HepG2 (cell line): ENCODE measurements around the gene GLIS1. TPM values are rescaled to one million over a fixed set of nuclear protein-coding genes. Genes with fewer than 3 reads are reported as not detected.

Experiments used
- ATAC-seq: fragments of 200-7000 bp; cut with Tn5 transposase; 3 replicates; pipeline ENCODE4 v1.9.1; 2020; ENCODE audit warnings: mild to moderate bottlenecking, moderate library complexity
- BruUV-seq: library from RNA; stranded (reverse); fragments of 400-500 nt; replicated peaks from 2 replicates; lab custom pipeline; 2021; lab: Mats Ljungman, UMichigan
- CTCF ChIA-PET: fragments of 300-600 bp; formaldehyde crosslinking; extraction: SDS; loops from one replicate; lab custom pipeline; 2021; ENCODE audit warnings: low total read pairs, inconsistent platforms, low intra/inter-chr PET ratio; lab: Yijun Ruan, JAX
- POLR2A ChIA-PET: fragments of 350-600 bp; sonication (Branson Sonifier 250); formaldehyde crosslinking; loops from one replicate; lab custom pipeline; 2020; ENCODE audit warnings: antibody characterized with exemption, inconsistent platforms; lab: Yijun Ruan, JAX
- DNase-seq: peaks from one replicate; pipeline ENCODE4 v3.0.0-alpha.2; 2015; ENCODE audit warnings: low spot score
- FAIRE-seq: peaks from 3 replicates; lab custom pipeline; 2011; peaks lifted over from hg19 to GRCh38; lab: Jason Lieb, UNC
- H2AFZ ChIP-seq: one replicate; pipeline ENCODE4 v1.6.1; 2011; ENCODE audit warnings: low read length, inconsistent platforms
- H3K27ac ChIP-seq: fragments of 300-600 bp; 3 replicates; pipeline ENCODE4 v1.8.0; 2011; ENCODE audit warnings: mixed run types, mild to moderate bottlenecking, mixed read lengths, low read length, inconsistent platforms; ENCODE audit not compliant: insufficient read depth; ENCODE audit errors: extremely low read length
- H3K27me3 ChIP-seq, 2 experiments: fragments of 200-600 bp in 1 of 2; 2 replicates in 1 of 2; 3 replicates in 1 of 2; pipeline versions ENCODE4 v1.6.0 to v1.8.0; 2011; ENCODE audit warnings: low read length in 2 of 2, mild to moderate bottlenecking in 2 of 2, moderate library complexity in 2 of 2, inconsistent platforms in 1 of 2; ENCODE audit not compliant: insufficient read depth in 2 of 2, control insufficient read depth in 1 of 2
- H3K36me3 ChIP-seq, 2 experiments: fragments of 200-600 bp in 1 of 2; replicated peaks in 1 of 2; 2 replicates in 1 of 2; 3 replicates in 1 of 2; pipeline versions ENCODE4 v1.5.1 to v1.8.0; 2011; ENCODE audit warnings: low read length in 2 of 2, inconsistent platforms in 1 of 2; ENCODE audit not compliant: insufficient read depth in 2 of 2, control insufficient read depth in 1 of 2
- H3K4me1 ChIP-seq: 2 replicates; pipeline ENCODE4 v1.5.1; 2012; ENCODE audit warnings: low read length, inconsistent platforms; ENCODE audit not compliant: insufficient read depth
- H3K4me2 ChIP-seq: 2 replicates; pipeline ENCODE4 v1.6.0; 2011; ENCODE audit warnings: low read depth, low read length, inconsistent platforms
- H3K4me3 ChIP-seq, 3 experiments: fragments of 200-600 bp in 1 of 3; sonication (generic), shearing (Covaris generic) in 1 of 3; replicated peaks in 1 of 3; 2 replicates each; pipeline ENCODE4 v1.5.1; 2011 to 2016; ENCODE audit warnings: low read length in 3 of 3, inconsistent platforms in 2 of 3, low read depth in 2 of 3, mild to moderate bottlenecking in 2 of 3, control low read depth in 1 of 3, mixed read lengths in 1 of 3; ENCODE audit not compliant: insufficient read depth in 1 of 3
- H3K79me2 ChIP-seq: one replicate; pipeline ENCODE4 v1.6.1; 2011; ENCODE audit warnings: low read length, inconsistent platforms; ENCODE audit not compliant: insufficient read depth
- H3K9ac ChIP-seq: 2 replicates; pipeline ENCODE4 v1.6.0; 2011; ENCODE audit warnings: mild to moderate bottlenecking, low read depth, low read length, inconsistent platforms; ENCODE audit not compliant: insufficient read depth
- H3K9me3 ChIP-seq: 2 replicates; pipeline ENCODE4 v1.5.1; 2012; ENCODE audit warnings: mild to moderate bottlenecking, low read length
- H4K20me1 ChIP-seq: 2 replicates; pipeline ENCODE4 v1.6.0; 2011; ENCODE audit warnings: inconsistent platforms, mild to moderate bottlenecking, low read length, moderate library complexity; ENCODE audit not compliant: insufficient read depth
- FIP1L1 ChIP-seq: fragments of 200-400 bp; formaldehyde crosslinking; IDR thresholded peaks from 2 replicates; pipeline ENCODE4 v1.6.1; 2018; ENCODE audit warnings: low read depth, mild to moderate bottlenecking, low read length, moderate library complexity, borderline replicate concordance; ENCODE audit not compliant: insufficient read depth
- NR2C2 ChIP-seq: sonication (generic); formaldehyde crosslinking; IDR thresholded peaks from 2 replicates; pipeline ENCODE4 v1.4.0; 2020; ENCODE audit warnings: missing genetic modification reagents, mild to moderate bottlenecking, moderate library complexity, borderline replicate concordance
- SPEN ChIP-seq: sonication (generic); formaldehyde crosslinking; IDR thresholded peaks from 2 replicates; pipeline ENCODE4 v1.5.1; 2020; ENCODE audit warnings: low read depth, mild to moderate bottlenecking, missing genetic modification reagents
- ZNF564 ChIP-seq: sonication (generic); formaldehyde crosslinking; IDR thresholded peaks from 2 replicates; pipeline ENCODE4 v1.8.1; 2023; ENCODE audit warnings: mild to moderate bottlenecking, missing genetic modification reagents
- WGBS: methylation state at CpG from one replicate; pipeline ENCODE4 v1.1.6; 2017; ENCODE audit warnings: low lambda C conversion rate; 5-methylcytosine and 5-hydroxymethylcytosine counted together
- in situ Hi-C: cut with HindIII; loops from 2 replicates; pipeline ENCODE4 v1.10.0; 2017; ENCODE audit warnings: low pct_unique_long_range_greater_than_20kb; ENCODE audit not compliant: extremely low pct_ligation_motif_present
- intact Hi-C: fragments of 100-400 bp; cut with micrococcal nuclease; formaldehyde crosslinking; loops from one replicate; pipeline ENCODE4 v1.10.0; 2022; ENCODE audit not compliant: unreplicated experiment
- polyA plus RNA-seq, 8 experiments: library from polyadenylated mRNA; depleted of rRNA in 3 of 8; stranded (reverse) in 7 of 8; unstranded in 1 of 8; fragments of >200 nt; fragmentation: Illumina TruSeq in 4 of 8; extraction: Trizol in 4 of 8; gene quantifications; 2 replicates each; pipeline versions ENCODE4 v1.2.1 to v1.2.3, GENCODE V29; 2011 to 2016; ENCODE audit warnings: low read depth in 4 of 8, missing spikeins in 1 of 8, mixed read lengths in 1 of 8; ENCODE audit not compliant: insufficient read depth in 1 of 8
- total RNA-seq, 5 experiments: library from RNA; depleted of rRNA; stranded (reverse); fragments of >200 nt; fragmentation: Illumina TruSeq; extraction: Trizol; gene quantifications; 2 replicates each; pipeline ENCODE4 v1.2.3, GENCODE V29; 2016; ENCODE audit warnings: low read depth in 1 of 5
- TF ChIP-seq, protein P1 (sequence below): sonication (generic); formaldehyde crosslinking; IDR thresholded peaks from 2 replicates; pipeline ENCODE4 v1.5.1; 2020; ENCODE audit warnings: missing genetic modification reagents, mild to moderate bottlenecking, borderline replicate concordance
- TF ChIP-seq, protein P2 (sequence below): sonication (generic); formaldehyde crosslinking; IDR thresholded peaks from 2 replicates; pipeline ENCODE4 v1.9.0; 2021; ENCODE audit warnings: missing genetic modification reagents, borderline replicate concordance
- TF ChIP-seq, protein P3 (sequence below): IDR thresholded peaks from 2 replicates; pipeline ENCODE4 v1.6.1; 2012; ENCODE audit warnings: low read length, improper control_type of control experiment
- TF ChIP-seq, protein P4 (sequence below): sonication (generic); formaldehyde crosslinking; IDR thresholded peaks from 2 replicates; pipeline ENCODE4 v1.5.0; 2020; ENCODE audit warnings: mild to moderate bottlenecking, missing genetic modification reagents

Gene GLIS1
- total and polyA plus RNA-seq, 2 of the 13 experiments (the other 11 are each of a cell fraction or from before 2014, with no cell fraction given): 0.03 TPM; not detected in 1

DNA sequence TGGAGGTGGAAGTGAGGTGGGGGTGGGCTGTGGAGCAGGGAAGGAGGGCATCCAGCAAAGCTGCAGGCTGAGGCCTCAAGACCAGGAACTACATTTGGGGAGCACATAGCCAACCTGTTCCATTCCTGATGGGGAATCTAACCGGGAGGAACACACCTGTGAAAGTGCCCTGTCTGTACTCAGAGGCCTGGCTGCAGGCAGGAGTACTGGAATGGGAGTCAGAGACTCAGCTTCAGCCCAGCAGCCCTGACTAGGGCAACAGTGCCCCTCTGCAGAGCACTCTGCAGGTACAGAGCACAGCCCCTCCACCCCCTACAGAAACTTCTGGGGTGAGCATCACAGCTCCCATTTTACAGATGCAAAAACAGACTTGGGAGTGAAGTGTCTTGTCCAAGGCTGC lies 153.4 kb downstream of the GLIS1 start:
- no peak overlapping the region for H2AFZ ChIP-seq
- intact Hi-C loops: no loop called here
- WGBS: no CpG with 5 or more reads among the region's 1 CpG
- ATAC-seq: no peak
- peaks cover 7 to 49% of the 10 kb centered on the region in 2 experiments; a peak in 4 of 5 replicates for H3K27me3 ChIP-seq
- H4K20me1 ChIP-seq: no peaks in the 10 kb centered on the region
- no peaks in the 10 kb centered on the region for H3K79me2 ChIP-seq
- no peak overlapping the region for H3K27ac ChIP-seq
- CTCF ChIA-PET: no interaction called here
- H3K9me3 ChIP-seq: no peaks in the 10 kb centered on the region
- no peak for FAIRE-seq
- no peak for DNase-seq
- TF ChIP-seq, protein P1, sequence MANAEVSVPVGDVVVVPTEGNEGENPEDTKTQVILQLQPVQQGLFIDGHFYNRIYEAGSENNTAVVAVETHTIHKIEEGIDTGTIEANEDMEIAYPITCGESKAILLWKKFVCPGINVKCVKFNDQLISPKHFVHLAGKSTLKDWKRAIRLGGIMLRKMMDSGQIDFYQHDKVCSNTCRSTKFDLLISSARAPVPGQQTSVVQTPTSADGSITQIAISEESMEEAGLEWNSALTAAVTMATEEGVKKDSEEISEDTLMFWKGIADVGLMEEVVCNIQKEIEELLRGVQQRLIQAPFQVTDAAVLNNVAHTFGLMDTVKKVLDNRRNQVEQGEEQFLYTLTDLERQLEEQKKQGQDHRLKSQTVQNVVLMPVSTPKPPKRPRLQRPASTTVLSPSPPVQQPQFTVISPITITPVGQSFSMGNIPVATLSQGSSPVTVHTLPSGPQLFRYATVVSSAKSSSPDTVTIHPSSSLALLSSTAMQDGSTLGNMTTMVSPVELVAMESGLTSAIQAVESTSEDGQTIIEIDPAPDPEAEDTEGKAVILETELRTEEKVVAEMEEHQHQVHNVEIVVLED: no peak
- TF ChIP-seq, protein P2, sequence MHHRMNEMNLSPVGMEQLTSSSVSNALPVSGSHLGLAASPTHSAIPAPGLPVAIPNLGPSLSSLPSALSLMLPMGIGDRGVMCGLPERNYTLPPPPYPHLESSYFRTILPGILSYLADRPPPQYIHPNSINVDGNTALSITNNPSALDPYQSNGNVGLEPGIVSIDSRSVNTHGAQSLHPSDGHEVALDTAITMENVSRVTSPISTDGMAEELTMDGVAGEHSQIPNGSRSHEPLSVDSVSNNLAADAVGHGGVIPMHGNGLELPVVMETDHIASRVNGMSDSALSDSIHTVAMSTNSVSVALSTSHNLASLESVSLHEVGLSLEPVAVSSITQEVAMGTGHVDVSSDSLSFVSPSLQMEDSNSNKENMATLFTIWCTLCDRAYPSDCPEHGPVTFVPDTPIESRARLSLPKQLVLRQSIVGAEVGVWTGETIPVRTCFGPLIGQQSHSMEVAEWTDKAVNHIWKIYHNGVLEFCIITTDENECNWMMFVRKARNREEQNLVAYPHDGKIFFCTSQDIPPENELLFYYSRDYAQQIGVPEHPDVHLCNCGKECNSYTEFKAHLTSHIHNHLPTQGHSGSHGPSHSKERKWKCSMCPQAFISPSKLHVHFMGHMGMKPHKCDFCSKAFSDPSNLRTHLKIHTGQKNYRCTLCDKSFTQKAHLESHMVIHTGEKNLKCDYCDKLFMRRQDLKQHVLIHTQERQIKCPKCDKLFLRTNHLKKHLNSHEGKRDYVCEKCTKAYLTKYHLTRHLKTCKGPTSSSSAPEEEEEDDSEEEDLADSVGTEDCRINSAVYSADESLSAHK: no peak
- TF ChIP-seq SPEN (CRISPR knock-in tag) (no peak), NR2C2 (CRISPR knock-in tag) (no peak), FIP1L1 (no peak), ZNF564 (CRISPR knock-in tag) (no peak)
- TF ChIP-seq, protein P3, sequence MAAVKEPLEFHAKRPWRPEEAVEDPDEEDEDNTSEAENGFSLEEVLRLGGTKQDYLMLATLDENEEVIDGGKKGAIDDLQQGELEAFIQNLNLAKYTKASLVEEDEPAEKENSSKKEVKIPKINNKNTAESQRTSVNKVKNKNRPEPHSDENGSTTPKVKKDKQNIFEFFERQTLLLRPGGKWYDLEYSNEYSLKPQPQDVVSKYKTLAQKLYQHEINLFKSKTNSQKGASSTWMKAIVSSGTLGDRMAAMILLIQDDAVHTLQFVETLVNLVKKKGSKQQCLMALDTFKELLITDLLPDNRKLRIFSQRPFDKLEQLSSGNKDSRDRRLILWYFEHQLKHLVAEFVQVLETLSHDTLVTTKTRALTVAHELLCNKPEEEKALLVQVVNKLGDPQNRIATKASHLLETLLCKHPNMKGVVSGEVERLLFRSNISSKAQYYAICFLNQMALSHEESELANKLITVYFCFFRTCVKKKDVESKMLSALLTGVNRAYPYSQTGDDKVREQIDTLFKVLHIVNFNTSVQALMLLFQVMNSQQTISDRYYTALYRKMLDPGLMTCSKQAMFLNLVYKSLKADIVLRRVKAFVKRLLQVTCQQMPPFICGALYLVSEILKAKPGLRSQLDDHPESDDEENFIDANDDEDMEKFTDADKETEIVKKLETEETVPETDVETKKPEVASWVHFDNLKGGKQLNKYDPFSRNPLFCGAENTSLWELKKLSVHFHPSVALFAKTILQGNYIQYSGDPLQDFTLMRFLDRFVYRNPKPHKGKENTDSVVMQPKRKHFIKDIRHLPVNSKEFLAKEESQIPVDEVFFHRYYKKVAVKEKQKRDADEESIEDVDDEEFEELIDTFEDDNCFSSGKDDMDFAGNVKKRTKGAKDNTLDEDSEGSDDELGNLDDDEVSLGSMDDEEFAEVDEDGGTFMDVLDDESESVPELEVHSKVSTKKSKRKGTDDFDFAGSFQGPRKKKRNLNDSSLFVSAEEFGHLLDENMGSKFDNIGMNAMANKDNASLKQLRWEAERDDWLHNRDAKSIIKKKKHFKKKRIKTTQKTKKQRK: no peak
- TF ChIP-seq, protein P4, sequence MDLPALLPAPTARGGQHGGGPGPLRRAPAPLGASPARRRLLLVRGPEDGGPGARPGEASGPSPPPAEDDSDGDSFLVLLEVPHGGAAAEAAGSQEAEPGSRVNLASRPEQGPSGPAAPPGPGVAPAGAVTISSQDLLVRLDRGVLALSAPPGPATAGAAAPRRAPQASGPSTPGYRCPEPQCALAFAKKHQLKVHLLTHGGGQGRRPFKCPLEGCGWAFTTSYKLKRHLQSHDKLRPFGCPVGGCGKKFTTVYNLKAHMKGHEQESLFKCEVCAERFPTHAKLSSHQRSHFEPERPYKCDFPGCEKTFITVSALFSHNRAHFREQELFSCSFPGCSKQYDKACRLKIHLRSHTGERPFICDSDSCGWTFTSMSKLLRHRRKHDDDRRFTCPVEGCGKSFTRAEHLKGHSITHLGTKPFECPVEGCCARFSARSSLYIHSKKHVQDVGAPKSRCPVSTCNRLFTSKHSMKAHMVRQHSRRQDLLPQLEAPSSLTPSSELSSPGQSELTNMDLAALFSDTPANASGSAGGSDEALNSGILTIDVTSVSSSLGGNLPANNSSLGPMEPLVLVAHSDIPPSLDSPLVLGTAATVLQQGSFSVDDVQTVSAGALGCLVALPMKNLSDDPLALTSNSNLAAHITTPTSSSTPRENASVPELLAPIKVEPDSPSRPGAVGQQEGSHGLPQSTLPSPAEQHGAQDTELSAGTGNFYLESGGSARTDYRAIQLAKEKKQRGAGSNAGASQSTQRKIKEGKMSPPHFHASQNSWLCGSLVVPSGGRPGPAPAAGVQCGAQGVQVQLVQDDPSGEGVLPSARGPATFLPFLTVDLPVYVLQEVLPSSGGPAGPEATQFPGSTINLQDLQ (CRISPR knock-in tag): no peak
- H3K9ac ChIP-seq: no peak overlapping the region
- H3K36me3 ChIP-seq: no peaks in the 10 kb centered on the region
- H3K4me2 ChIP-seq: no peak overlapping the region
- no TSS peak for BruUV-seq
- POLR2A ChIA-PET: no interaction called here
- no peak overlapping the region for H3K4me3 ChIP-seq
- H3K4me1 ChIP-seq: no peaks in the 10 kb centered on the region
- in situ Hi-C loops: no loop called here
